Right lobe of liver (tissue), 6 donors: ENCODE measurements around the gene PPEF2. TPM values are rescaled to one million over a fixed set of nuclear protein-coding genes. Genes with fewer than 3 reads are reported as not detected.

ENCODE experiments used
- ATAC-seq, 4 donors: fragments of 200-7000 bp; cut with Tn5 transposase; one replicate each; pipeline ENCODE4 v1.9.1; 2020; ENCODE audit warnings: mild to moderate bottlenecking in 4 of 4, moderate library complexity in 4 of 4
- DNase-seq, 3 donors: peaks; one replicate each; pipeline ENCODE4 v3.0.0-alpha.2; 2020
- H3K27ac ChIP-seq, 3 donors: fragments of 200-600 bp; one replicate each; pipeline ENCODE4 v1.8.0; 2022
- H3K27me3 ChIP-seq, 2 donors: fragments of 200-600 bp; one replicate each; pipeline ENCODE4 v1.8.0; 2022
- H3K36me3 ChIP-seq, 4 donors: fragments of 200-600 bp; sonication (generic) in 1 of 4; one replicate each; pipeline versions ENCODE4 v1.5.1 to v1.8.0; 2017 to 2022; ENCODE audit warnings: control low read depth in 1 of 4
- H3K4me1 ChIP-seq, 4 donors: fragments of 200-600 bp; sonication (generic) in 1 of 4; one replicate each; pipeline versions ENCODE4 v1.5.1 to v1.8.0; 2017 to 2022; ENCODE audit warnings: control low read depth in 1 of 4
- H3K4me3 ChIP-seq, 3 donors: fragments of 200-600 bp; one replicate each; pipeline ENCODE4 v1.8.0; 2022
- H3K9me3 ChIP-seq, 4 donors: fragments of 200-600 bp; sonication (generic) in 1 of 4; one replicate each; pipeline versions ENCODE4 v1.5.1 to v1.8.0; 2017 to 2022; ENCODE audit warnings: control low read depth in 1 of 4
- POLR2A ChIP-seq: fragments of 450-650 bp; IDR thresholded peaks from one replicate; pipeline ENCODE4 v1.6.1; 2017; ENCODE audit warnings: antibody characterized with exemption, mild to moderate bottlenecking
- WGBS: methylation state at CpG from one replicate; pipeline ENCODE4 v1.1.6; 2018; ENCODE audit warnings: low coverage, low lambda C conversion rate; ENCODE audit not compliant: insufficient coverage; ENCODE audit errors: missing lambda C conversion rate; 5-methylcytosine and 5-hydroxymethylcytosine counted together
- intact Hi-C, 2 donors: fragments of 100-400 bp; cut with DNase I; formaldehyde crosslinking; loops; one replicate each; pipeline versions ENCODE4 v1.11.2 to v1.14.1; 2022
- long read RNA-seq: library from polyadenylated mRNA; unstranded; transcript quantifications from one replicate; pipeline ENCODE4 v2.0.0, GENCODE V29; 2019
- total RNA-seq, 6 experiments: library from RNA; depleted of rRNA in 2 of 6; stranded (reverse); fragments of >200 nt in 2 of 6; fragmentation: NEBNext Ultra II Directional in 3 of 6; extraction: Animal tissue kit (Norgen Biotek cat#: 25700) in 3 of 6; gene quantifications; one replicate each; pipeline versions ENCODE4 v1.1.0 to v1.2.4, GENCODE V29; 2016 to 2023
- TF ChIP-seq, protein P1 (sequence below), 4 donors: fragments of 200-600 bp in 3 of 4; fragments of 450-650 bp in 1 of 4; IDR thresholded peaks; one replicate each; pipeline versions ENCODE4 v1.5.1 to v1.8.0; 2016 to 2022; ENCODE audit warnings: antibody characterized with exemption in 4 of 4, mild to moderate bottlenecking in 2 of 4
- donor health status: DM: no; HTN: yes; CAD: no.
- donor health status: DM: no; HTN: no; CAD: no.
- donor health status: DM: no; HTN: no; CAD: no.
- donor health status: DM: no; HTN: yes; CAD: no.
- donor health status: DM: no; HTN: yes; CAD: no.

Gene PPEF2, protein sequence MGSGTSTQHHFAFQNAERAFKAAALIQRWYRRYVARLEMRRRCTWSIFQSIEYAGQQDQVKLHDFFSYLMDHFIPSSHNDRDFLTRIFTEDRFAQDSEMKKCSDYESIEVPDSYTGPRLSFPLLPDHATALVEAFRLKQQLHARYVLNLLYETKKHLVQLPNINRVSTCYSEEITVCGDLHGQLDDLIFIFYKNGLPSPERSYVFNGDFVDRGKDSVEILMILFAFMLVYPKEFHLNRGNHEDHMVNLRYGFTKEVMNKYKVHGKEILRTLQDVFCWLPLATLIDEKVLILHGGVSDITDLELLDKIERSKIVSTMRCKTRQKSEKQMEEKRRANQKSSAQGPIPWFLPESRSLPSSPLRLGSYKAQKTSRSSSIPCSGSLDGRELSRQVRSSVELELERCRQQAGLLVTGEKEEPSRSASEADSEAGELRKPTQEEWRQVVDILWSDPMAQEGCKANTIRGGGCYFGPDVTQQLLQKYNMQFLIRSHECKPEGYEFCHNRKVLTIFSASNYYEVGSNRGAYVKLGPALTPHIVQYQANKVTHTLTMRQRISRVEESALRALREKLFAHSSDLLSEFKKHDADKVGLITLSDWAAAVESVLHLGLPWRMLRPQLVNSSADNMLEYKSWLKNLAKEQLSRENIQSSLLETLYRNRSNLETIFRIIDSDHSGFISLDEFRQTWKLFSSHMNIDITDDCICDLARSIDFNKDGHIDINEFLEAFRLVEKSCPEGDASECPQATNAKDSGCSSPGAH
- not detected for total RNA-seq
- long read RNA-seq: 0 reads

DNA sequence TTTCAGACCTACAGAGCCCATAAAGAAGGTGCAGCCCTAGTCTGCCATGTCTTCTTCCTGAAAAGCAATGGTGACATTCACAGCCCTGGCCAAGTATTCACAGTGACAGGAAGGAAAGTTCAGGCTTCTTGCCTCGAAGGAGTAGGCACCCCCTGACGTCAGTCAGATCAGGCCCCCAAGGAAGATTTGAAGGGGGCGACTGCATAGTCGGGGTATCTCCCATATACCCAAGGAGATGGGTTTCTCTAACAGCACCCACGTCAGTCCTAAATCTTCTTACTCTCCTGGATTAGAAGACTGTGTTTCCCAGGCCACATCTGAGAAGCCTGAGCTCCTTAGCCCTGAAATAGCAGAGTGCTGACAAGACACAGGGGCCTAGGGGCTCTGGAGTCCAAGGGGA is at the start of gene PPEF2:
Gene PPEF2, minus strand, starts transcription at position 101 of the 400 bp plus-strand sequence. CDS start 6,127 bp downstream, outside the sequence.
- no peak for DNase-seq
- no peak for ATAC-seq
- Histone ChIP-seq H3K36me3 (no peaks in the 10 kb centered on the region), H3K27me3 (no peaks in the 10 kb centered on the region), H3K9me3 (no peaks in the 10 kb centered on the region), H3K4me3 (no peak within 1 kb of the TSS), H3K27ac (no peak within 1 kb of the TSS), H3K4me1 (no peaks in the 10 kb centered on the region)
- WGBS: 100% methylated on average over 2 of the region's 5 CpGs
- intact Hi-C loops: no loop called here
- TF ChIP-seq, protein P1, sequence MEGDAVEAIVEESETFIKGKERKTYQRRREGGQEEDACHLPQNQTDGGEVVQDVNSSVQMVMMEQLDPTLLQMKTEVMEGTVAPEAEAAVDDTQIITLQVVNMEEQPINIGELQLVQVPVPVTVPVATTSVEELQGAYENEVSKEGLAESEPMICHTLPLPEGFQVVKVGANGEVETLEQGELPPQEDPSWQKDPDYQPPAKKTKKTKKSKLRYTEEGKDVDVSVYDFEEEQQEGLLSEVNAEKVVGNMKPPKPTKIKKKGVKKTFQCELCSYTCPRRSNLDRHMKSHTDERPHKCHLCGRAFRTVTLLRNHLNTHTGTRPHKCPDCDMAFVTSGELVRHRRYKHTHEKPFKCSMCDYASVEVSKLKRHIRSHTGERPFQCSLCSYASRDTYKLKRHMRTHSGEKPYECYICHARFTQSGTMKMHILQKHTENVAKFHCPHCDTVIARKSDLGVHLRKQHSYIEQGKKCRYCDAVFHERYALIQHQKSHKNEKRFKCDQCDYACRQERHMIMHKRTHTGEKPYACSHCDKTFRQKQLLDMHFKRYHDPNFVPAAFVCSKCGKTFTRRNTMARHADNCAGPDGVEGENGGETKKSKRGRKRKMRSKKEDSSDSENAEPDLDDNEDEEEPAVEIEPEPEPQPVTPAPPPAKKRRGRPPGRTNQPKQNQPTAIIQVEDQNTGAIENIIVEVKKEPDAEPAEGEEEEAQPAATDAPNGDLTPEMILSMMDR (IDR thresholded peaks at IDR 0.05): no peak
- no peak for TF ChIP-seq POLR2A

DNA sequence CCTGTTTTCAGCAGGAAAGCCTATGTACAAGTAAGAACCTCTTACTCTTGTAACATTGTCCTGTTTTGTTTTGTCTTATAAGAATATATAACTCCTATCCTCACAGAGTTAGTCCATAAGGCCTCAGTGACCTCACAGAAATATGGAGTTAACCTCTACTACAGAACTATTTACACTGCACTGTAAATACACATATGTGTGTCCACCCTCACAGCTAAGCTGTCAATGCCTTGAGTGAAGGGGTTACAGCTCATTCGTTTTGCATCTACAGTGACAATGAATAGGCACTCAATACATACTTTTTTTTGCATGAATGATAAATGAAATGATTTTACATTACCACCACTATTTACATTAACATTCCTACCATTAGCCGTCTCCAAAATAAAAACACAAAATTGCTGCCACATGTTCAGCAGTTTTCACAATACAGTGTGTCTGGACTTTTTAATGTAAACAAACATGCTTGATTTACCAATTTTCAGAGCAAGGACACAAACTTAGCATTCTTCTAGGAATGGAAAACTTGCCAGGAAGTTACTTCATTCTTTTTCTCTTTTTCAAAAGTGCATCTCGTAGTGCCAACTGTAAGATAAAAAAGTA is 48.1 kb upstream of the PPEF2 start:
- intact Hi-C loops: no loop called here
- Histone ChIP-seq H3K4me3 (no peak overlapping the region), H3K36me3 (peaks cover 0 to 52% (median 20%) of the 10 kb centered on the region in 4 donors), H3K27me3 (no peaks in the 10 kb centered on the region), H3K4me1 (no peaks in the 10 kb centered on the region), H3K9me3 (no peaks in the 10 kb centered on the region), H3K27ac (no peak overlapping the region)
- ATAC-seq: no peak
- TF ChIP-seq, protein P1 (IDR thresholded peaks at IDR 0.05): no peak
- TF ChIP-seq POLR2A: no peak
- WGBS: 56% methylated on average over 3 of the region's 3 CpGs
- no peak for DNase-seq

DNA sequence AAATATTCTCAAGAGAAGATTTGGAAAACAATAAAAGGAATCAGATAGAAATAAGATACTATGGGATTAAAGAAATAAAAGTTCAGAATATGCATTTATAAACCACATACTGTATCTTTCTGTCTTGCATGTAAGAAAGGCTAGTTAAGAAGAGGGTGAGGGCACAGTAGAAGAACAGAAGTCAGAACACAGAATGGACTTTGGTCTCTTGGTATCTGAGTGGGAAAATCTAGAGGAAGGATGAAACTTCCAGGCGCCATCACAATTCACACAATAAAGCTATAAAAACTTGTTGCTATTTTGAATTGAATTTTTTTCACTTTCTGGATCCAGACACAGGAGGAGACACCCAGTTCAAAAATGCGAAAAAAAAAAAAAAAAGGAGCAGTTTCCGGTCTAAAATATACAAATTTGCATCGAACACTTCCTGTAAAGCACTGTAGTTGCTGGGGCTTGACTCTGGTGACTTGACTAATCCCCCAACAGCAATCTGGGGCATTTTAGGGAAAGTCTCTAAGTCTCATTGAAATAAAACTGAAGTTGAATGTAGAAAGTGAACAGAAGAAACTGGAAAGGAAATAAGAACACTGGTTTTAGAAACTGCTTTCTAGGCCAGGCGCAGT is 46.7 kb upstream of the PPEF2 start:
- Histone ChIP-seq H3K27me3 (no peaks in the 10 kb centered on the region), H3K27ac (no peak overlapping the region), H3K36me3 (peaks cover 0 to 45% (median 20%) of the 10 kb centered on the region in 4 donors), H3K4me3 (no peak overlapping the region), H3K9me3 (no peaks in the 10 kb centered on the region), H3K4me1 (no peaks in the 10 kb centered on the region)
- intact Hi-C loops: no loop called here
- DNase-seq: no peak
- no peak for ATAC-seq
- 55% methylated on average over 5 of the region's 5 CpGs for WGBS
- no peak for TF ChIP-seq POLR2A
- TF ChIP-seq, protein P1 (IDR thresholded peaks at IDR 0.05): no peak

DNA sequence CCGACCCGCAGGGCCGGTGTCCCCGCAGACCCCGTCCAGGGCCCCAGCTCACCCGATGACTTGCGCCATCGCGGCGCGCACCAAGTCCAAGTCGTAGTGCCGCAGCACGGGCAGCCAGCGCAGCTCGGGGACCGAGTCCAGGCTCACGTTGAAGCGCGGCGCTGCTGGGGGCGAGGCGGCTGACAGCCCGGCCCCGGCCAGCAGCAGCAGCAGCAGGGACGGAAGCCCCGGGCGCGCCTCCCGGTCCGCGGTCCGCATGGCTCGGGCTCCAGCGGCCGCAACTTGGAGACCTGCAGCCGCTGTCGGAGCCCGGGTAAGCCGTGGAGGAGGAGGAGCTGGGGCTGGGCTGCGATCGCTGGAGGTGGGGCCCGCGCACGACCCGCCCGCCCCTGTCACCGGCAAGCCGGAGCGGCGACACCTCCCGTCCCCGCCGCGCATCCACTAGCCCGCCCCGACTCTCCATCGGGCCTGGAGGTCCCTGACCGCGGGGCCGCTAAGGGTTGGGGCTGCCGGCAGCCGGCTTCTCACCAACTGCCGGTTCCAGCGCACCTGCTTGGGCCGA is 38.5 kb upstream of the PPEF2 start, which contains the start of gene NAAA:
Gene NAAA, minus strand, starts transcription at position 322 of the 562 bp plus-strand sequence. Its CDS starts 64 bp downstream, at position 258.
- intact Hi-C loops: no loop called here
- ATAC-seq: peak; percentile 95 to 98 (median 96)

More for the DNA sequence above, 38.5 kb upstream of the PPEF2 start, which contains the start of gene NAAA:
- Histone ChIP-seq H3K4me1 (peaks cover 0 to 2% (median under 1%) of the 10 kb centered on the region in 4 donors), H3K27me3 (no peaks in the 10 kb centered on the region), H3K9me3 (no peaks in the 10 kb centered on the region), H3K4me3 (peak within 1 kb of the TSS; percentile 88 to 93 (median 89)), H3K27ac (peak within 1 kb of the TSS; percentile 72 to 89 (median 76)), H3K36me3 (peaks cover 0 to 11% (median 0%) of the 10 kb centered on the region in 4 donors)
- peak; percentile 93 to 95 (median 95) for DNase-seq
- WGBS: 0% methylated on average over 7 of the region's 66 CpGs
- TF ChIP-seq, protein P1 (IDR thresholded peaks at IDR 0.05): peak; percentile 20 to 80 (median 63)
- TF ChIP-seq POLR2A: peak; percentile 77
